Measurements from ENCODE around the gene BLOC1S6.

DNA sequence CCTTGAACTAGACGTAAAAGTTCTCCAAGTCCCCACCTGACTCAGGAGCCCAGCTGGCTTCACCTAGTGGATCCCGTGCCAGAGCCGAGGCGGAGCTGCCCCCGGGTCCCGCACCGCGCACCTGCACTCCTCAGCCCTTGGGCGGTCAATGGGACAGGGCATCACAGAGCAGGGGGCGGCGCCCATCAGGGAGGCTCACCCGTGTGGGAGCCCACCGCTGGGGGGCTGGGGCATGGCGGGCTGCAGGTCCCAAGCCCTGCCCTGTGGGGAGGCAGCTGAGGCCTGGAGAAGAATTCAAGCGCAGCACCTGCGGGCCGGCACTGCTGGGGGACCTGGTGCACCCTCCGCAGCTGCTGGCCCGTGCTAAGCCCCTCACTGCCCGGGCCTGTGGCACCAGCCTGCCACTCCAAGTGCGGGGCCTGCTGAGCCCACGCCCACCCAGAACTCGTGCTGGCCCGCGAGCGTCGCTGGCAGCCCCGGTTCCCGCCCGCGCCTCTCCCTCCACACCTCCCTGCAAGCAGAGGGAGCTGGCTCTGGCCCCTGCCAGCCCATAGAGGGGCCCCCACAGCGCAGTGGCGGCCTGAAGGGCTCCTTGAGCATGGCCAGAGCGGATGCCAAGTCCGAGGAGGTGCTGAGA lies 63.8 kb downstream of the BLOC1S6 start:
- TF ChIP-seq, protein P1, sequence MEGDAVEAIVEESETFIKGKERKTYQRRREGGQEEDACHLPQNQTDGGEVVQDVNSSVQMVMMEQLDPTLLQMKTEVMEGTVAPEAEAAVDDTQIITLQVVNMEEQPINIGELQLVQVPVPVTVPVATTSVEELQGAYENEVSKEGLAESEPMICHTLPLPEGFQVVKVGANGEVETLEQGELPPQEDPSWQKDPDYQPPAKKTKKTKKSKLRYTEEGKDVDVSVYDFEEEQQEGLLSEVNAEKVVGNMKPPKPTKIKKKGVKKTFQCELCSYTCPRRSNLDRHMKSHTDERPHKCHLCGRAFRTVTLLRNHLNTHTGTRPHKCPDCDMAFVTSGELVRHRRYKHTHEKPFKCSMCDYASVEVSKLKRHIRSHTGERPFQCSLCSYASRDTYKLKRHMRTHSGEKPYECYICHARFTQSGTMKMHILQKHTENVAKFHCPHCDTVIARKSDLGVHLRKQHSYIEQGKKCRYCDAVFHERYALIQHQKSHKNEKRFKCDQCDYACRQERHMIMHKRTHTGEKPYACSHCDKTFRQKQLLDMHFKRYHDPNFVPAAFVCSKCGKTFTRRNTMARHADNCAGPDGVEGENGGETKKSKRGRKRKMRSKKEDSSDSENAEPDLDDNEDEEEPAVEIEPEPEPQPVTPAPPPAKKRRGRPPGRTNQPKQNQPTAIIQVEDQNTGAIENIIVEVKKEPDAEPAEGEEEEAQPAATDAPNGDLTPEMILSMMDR (IDR thresholded peaks at IDR 0.05), result no peak
- TF ChIP-seq POLR2A (IDR thresholded peaks at IDR 0.05) (no peak), EP300 (IDR thresholded peaks at IDR 0.05) (no peak)
